ENCODE data around the gene BZW1. TPM values are rescaled to one million over a fixed set of nuclear protein-coding genes. Genes with fewer than 3 reads are reported as not detected.

The BZW1 gene
- total and polyA plus RNA-seq, 7 donors, result 52.5 to 223 (median 120) TPM

DNA sequence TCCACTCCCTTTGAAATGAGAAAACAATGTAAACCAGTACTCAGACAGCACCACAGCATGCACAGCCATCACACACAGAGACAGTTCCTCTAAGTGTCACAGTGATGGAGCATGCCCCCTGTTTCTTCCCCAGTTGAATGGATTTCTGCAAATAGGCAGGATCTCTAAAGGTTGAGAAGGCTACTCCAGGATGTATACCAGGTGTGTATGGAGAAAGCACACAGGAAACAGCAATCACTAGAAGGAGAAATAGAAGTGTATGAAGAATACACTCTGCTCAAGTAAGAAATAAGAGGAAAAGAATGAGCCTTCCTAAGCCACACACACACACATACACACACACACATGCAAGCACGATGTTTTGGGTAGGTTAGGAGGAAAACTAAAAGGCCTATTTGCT, 38.6 kb upstream of the BZW1 start:
- no peak for ATAC-seq
- H3K27me3 ChIP-seq (ENCODE audit: insufficient read depth in 3 of 3, low read length in 2 of 3), result no peaks in the 10 kb centered on the region
- 83 to 96% (median 94%) methylated on average over 1 of the region's 1 CpG for WGBS, 3 donors
- TF ChIP-seq, protein P1, sequence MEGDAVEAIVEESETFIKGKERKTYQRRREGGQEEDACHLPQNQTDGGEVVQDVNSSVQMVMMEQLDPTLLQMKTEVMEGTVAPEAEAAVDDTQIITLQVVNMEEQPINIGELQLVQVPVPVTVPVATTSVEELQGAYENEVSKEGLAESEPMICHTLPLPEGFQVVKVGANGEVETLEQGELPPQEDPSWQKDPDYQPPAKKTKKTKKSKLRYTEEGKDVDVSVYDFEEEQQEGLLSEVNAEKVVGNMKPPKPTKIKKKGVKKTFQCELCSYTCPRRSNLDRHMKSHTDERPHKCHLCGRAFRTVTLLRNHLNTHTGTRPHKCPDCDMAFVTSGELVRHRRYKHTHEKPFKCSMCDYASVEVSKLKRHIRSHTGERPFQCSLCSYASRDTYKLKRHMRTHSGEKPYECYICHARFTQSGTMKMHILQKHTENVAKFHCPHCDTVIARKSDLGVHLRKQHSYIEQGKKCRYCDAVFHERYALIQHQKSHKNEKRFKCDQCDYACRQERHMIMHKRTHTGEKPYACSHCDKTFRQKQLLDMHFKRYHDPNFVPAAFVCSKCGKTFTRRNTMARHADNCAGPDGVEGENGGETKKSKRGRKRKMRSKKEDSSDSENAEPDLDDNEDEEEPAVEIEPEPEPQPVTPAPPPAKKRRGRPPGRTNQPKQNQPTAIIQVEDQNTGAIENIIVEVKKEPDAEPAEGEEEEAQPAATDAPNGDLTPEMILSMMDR (IDR thresholded peaks at IDR 0.05), result no peak
- H3K36me3 ChIP-seq (ENCODE audit: insufficient read depth in 1 of 2, low read depth in 1 of 2), result no peaks in the 10 kb centered on the region
- no peaks in the 10 kb centered on the region for H3K4me1 ChIP-seq
- no peak for DNase-seq
- intact Hi-C loops (cut with DNase I), result no loop called here
- no peak overlapping the region for H3K4me3 ChIP-seq
- H3K27ac ChIP-seq, result no peak overlapping the region
- H3K9me3 ChIP-seq, result no peaks in the 10 kb centered on the region

DNA sequence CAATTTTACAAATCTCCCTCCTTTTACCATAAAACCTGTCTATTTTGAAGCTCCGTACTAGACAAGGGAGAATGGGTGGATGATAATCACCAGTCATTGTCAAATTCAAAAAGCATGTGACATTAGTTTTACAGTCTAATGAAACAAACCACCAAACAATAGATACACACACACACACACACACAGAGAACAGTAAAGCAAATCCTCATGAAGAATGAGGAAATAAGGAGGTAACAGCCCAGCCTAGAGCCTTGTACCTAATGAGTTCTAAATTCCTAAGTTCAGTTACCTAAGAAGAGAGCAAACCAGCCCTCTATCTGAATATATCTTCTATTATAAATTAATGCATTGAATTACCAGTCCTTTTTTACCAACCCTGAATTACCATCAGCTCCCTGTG, 36.8 kb upstream of the BZW1 start:
- ATAC-seq (no peak), DNase-seq (no peak)
- 95 to 100% (median 97%) methylated on average over 1 of the region's 1 CpG for WGBS, 3 donors
- Histone ChIP-seq H3K27ac (no peak overlapping the region), H3K4me1 (no peaks in the 10 kb centered on the region), H3K9me3 (no peaks in the 10 kb centered on the region), H3K36me3 (ENCODE audit: insufficient read depth in 1 of 2, low read depth in 1 of 2) (no peaks in the 10 kb centered on the region), H3K4me3 (no peak overlapping the region), H3K27me3 (ENCODE audit: insufficient read depth in 3 of 3, low read length in 2 of 3) (no peaks in the 10 kb centered on the region)
- intact Hi-C loops (cut with DNase I), result no loop called here
- TF ChIP-seq, protein P1 (IDR thresholded peaks at IDR 0.05), result no peak

DNA sequence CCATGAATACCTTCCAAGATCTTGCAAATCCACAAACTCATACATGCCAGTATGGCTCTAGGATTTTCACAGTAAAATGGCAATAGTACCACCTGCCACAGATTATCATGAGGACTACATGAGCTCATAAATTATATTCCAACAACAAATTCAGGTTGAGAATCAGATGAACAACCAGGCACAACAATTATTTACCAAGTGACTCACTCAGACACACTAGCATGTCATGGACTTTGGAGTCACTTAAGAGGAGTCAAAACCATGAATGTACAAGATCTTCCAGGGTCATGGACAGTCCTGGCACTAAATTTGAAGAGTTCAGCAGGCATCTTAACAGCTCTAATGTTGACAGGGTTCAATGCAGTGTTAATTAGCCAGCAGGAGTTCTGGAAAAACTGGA, 34.4 kb upstream of the BZW1 start:
- DNase-seq, result no peak
- Histone ChIP-seq H3K27ac (no peak overlapping the region), H3K4me1 (no peaks in the 10 kb centered on the region), H3K9me3 (no peaks in the 10 kb centered on the region), H3K27me3 (ENCODE audit: insufficient read depth in 3 of 3, low read length in 2 of 3) (no peaks in the 10 kb centered on the region), H3K36me3 (ENCODE audit: insufficient read depth in 1 of 2, low read depth in 1 of 2) (no peaks in the 10 kb centered on the region), H3K4me3 (no peak overlapping the region)
- no peak for ATAC-seq
- TF ChIP-seq, protein P1 (IDR thresholded peaks at IDR 0.05), result no peak
- intact Hi-C loops (cut with DNase I), result no loop called here

DNA sequence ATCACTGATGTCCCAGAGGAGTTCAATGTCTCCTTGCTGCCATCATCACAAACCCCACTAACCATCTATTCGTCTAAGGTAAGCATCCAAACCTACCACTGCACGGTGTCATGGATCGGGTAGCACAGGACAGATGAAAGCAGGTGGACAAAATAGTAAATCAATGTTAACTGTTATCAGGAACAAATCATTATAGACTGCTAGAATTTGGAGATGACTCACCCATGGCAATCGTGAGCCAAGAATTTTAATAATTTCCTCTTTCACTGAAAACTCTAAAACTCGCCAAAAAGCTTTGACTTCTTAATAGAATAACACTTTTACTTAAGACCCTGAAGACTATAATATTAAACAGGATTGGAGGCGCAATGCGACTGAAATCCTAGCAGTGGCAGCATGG, 33.7 kb upstream of the BZW1 start:
- WGBS, 3 donors, result 59 to 61% (median 60%) methylated on average over 7 of the region's 7 CpGs
- DNase-seq (no peak), ATAC-seq (no peak)
- Histone ChIP-seq H3K27ac (no peak overlapping the region), H3K4me1 (no peaks in the 10 kb centered on the region), H3K27me3 (ENCODE audit: insufficient read depth in 3 of 3, low read length in 2 of 3) (no peaks in the 10 kb centered on the region), H3K36me3 (ENCODE audit: insufficient read depth in 1 of 2, low read depth in 1 of 2) (no peaks in the 10 kb centered on the region), H3K4me3 (no peak overlapping the region), H3K9me3 (no peaks in the 10 kb centered on the region)
- intact Hi-C loops (cut with DNase I), result no loop called here
- TF ChIP-seq, protein P1 (IDR thresholded peaks at IDR 0.05), result no peak

DNA sequence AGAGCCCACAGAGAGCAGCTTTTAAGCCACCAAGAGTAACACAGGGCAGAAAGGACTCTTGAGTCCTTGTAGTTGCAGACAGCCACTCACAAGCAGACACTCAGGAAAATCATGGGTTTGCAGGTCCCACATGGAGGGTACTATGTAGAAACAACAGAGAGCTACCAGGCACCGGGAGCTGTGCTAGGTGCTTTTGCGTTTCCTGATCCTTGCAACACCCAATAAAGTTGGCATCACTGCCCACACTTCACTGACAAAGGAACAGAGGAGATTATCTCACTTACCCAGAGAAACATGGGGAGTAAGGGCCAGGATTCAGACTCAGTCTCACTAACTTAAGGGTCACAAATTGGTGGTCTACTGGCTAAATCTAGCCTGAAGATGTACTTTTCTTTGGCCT, 32.5 kb upstream of the BZW1 start:
- no peak for DNase-seq
- Histone ChIP-seq H3K36me3 (ENCODE audit: insufficient read depth in 1 of 2, low read depth in 1 of 2) (no peaks in the 10 kb centered on the region), H3K4me1 (no peaks in the 10 kb centered on the region), H3K4me3 (no peak overlapping the region), H3K27me3 (ENCODE audit: insufficient read depth in 3 of 3, low read length in 2 of 3) (no peaks in the 10 kb centered on the region), H3K27ac (no peak overlapping the region), H3K9me3 (no peaks in the 10 kb centered on the region)
- ATAC-seq, result no peak
- WGBS, 3 donors, result 80 to 83% (median 81%) methylated on average over 2 of the region's 2 CpGs
- intact Hi-C loops (cut with DNase I), result no loop called here
- TF ChIP-seq, protein P1 (IDR thresholded peaks at IDR 0.05), result no peak
